H1 (cell line): ENCODE results near the gene CDH11. TPM values are rescaled to one million over a fixed set of nuclear protein-coding genes. Genes with fewer than 3 reads are reported as not detected.

ENCODE experiments used
- CTCF ChIA-PET: fragments of 300-600 bp; sonication (Branson Sonifier 250); formaldehyde crosslinking; loops from one replicate; lab custom pipeline; 2021; ENCODE audit not compliant: partially characterized antibody; lab: Charles Lee
- POLR2A ChIA-PET: fragments of 300-600 bp; sonication (Branson Sonifier 250); formaldehyde crosslinking; loops from one replicate; lab custom pipeline; 2021; ENCODE audit warnings: inconsistent platforms; ENCODE audit not compliant: partially characterized antibody; lab: Charles Lee
- DNase-seq, 2 experiments: peaks; one replicate each; pipeline versions ENCODE4 v3.0.0 to v3.0.0-alpha.2; 2010 to 2022; ENCODE audit warnings: low spot score in 2 of 2, low read depth in 1 of 2, mixed read lengths in 1 of 2
- FAIRE-seq: peaks from 2 replicates; lab custom pipeline; 2011; peaks lifted over from hg19 to GRCh38; lab: Jason Lieb, UNC
- H2AFZ ChIP-seq: 2 replicates; pipeline ENCODE4 v1.8.1; 2012; ENCODE audit warnings: low read length, inconsistent platforms
- H2AK5ac ChIP-seq: 2 replicates; pipeline ENCODE4 v1.6.1; 2013; ENCODE audit warnings: low read depth, low read length
- H2BK120ac ChIP-seq: replicated peaks from 2 replicates; pipeline ENCODE3; 2013; ENCODE audit warnings: low read depth, low read length, inconsistent platforms
- H2BK12ac ChIP-seq: 2 replicates; pipeline ENCODE4 v1.6.1; 2013; ENCODE audit warnings: low read depth, low read length
- H2BK15ac ChIP-seq: 2 replicates; pipeline ENCODE4 v1.6.1; 2013; ENCODE audit warnings: low read length
- H2BK20ac ChIP-seq: 2 replicates; pipeline ENCODE4 v1.6.1; 2013; ENCODE audit warnings: low read length
- H2BK5ac ChIP-seq: 2 replicates; pipeline ENCODE4 v1.6.1; 2013; ENCODE audit warnings: low read depth, low read length
- H3K14ac ChIP-seq: 2 replicates; pipeline ENCODE4 v1.6.1; 2013; ENCODE audit warnings: inconsistent platforms; ENCODE audit not compliant: insufficient read length
- H3K18ac ChIP-seq: 2 replicates; pipeline ENCODE4 v1.6.1; 2013; ENCODE audit warnings: low read length; ENCODE audit errors: extremely low read depth
- H3K23ac ChIP-seq: 2 replicates; pipeline ENCODE4 v1.6.1; 2013; ENCODE audit warnings: inconsistent platforms; ENCODE audit not compliant: insufficient read length
- H3K23me2 ChIP-seq: 2 replicates; pipeline ENCODE4 v1.6.1; 2013; ENCODE audit warnings: low read depth, low read length
- H3K27ac ChIP-seq: 2 replicates; pipeline ENCODE4 v1.6.1; 2011; ENCODE audit warnings: low read depth, low read length, inconsistent platforms
- H3K27me3 ChIP-seq, 4 experiments: replicated peaks in 1 of 4; 1 replicate in 1 of 4; 2 replicates in 3 of 4; pipeline versions ENCODE4 v1.6.1 to v1.8.1; 2011 to 2013; ENCODE audit warnings: low read length in 3 of 4, mild to moderate bottlenecking in 3 of 4, inconsistent platforms in 2 of 4, mixed read lengths in 2 of 4, moderate library complexity in 1 of 4; ENCODE audit not compliant: control insufficient read depth in 3 of 4, insufficient read depth in 3 of 4; ENCODE audit errors: extremely low read depth in 1 of 4
- H3K36me3 ChIP-seq, 4 experiments: 2 replicates each; pipeline versions ENCODE4 v1.6.1 to v1.8.1; 2011 to 2013; ENCODE audit warnings: mild to moderate bottlenecking in 4 of 4, low read length in 3 of 4, moderate library complexity in 2 of 4, control low read depth in 1 of 4, inconsistent platforms in 1 of 4; ENCODE audit not compliant: insufficient read depth in 4 of 4, control insufficient read depth in 2 of 4
- H3K4ac ChIP-seq: replicated peaks from 2 replicates; pipeline ENCODE3; 2013; ENCODE audit warnings: low read length, low read depth, mixed read lengths, inconsistent platforms; ENCODE audit not compliant: insufficient read length
- H3K4me1 ChIP-seq, 4 experiments: replicated peaks in 1 of 4; 1 replicate in 1 of 4; 2 replicates in 3 of 4; pipeline versions ENCODE4 v1.6.1 to v1.8.1; 2011 to 2013; ENCODE audit warnings: low read length in 3 of 4, inconsistent platforms in 2 of 4, mixed read lengths in 1 of 4; ENCODE audit not compliant: insufficient read depth in 4 of 4, control insufficient read depth in 3 of 4
- H3K4me2 ChIP-seq, 2 experiments: 2 replicates each; pipeline versions ENCODE4 v1.6.1 to v1.8.1; 2011 to 2013; ENCODE audit warnings: low read depth in 2 of 2, low read length in 2 of 2, control low read depth in 1 of 2, inconsistent platforms in 1 of 2, mild to moderate bottlenecking in 1 of 2; ENCODE audit not compliant: insufficient read depth in 1 of 2
- H3K4me3 ChIP-seq, 4 experiments: fragments of 200-600, 300-600 bp in 1 of 4; sonication (generic), shearing (Covaris generic), sonication (Bioruptor Twin) in 1 of 4; 2 replicates each; pipeline versions ENCODE4 v1.5.1 to v1.8.1; 2011 to 2016; ENCODE audit warnings: low read length in 4 of 4, low read depth in 3 of 4, control low read depth in 2 of 4, inconsistent platforms in 2 of 4, mild to moderate bottlenecking in 2 of 4, mixed read lengths in 1 of 4, moderate library complexity in 1 of 4; ENCODE audit not compliant: insufficient read depth in 2 of 4; ENCODE audit errors: extremely low read depth in 1 of 4
- H3K56ac ChIP-seq: replicated peaks from 2 replicates; pipeline ENCODE3; 2013; ENCODE audit warnings: low read depth, mild to moderate bottlenecking, mixed read lengths, low read length, inconsistent platforms; ENCODE audit not compliant: insufficient read length
- H3K79me1 ChIP-seq: 2 replicates; pipeline ENCODE4 v1.6.1; 2013; ENCODE audit warnings: low read depth, low read length, control low read depth
- H3K79me2 ChIP-seq, 2 experiments: 2 replicates each; pipeline versions ENCODE4 v1.6.1 to v1.8.1; 2012 to 2013; ENCODE audit warnings: low read length in 2 of 2, mild to moderate bottlenecking in 2 of 2, inconsistent platforms in 1 of 2; ENCODE audit not compliant: insufficient read depth in 2 of 2, control insufficient read depth in 1 of 2
- H3K9ac ChIP-seq, 4 experiments: replicated peaks in 1 of 4; 1 replicate in 1 of 4; 2 replicates in 3 of 4; pipeline versions ENCODE4 v1.6.1 to v1.8.1; 2011 to 2013; ENCODE audit warnings: low read depth in 3 of 4, low read length in 3 of 4, control low read depth in 2 of 4, mild to moderate bottlenecking in 2 of 4, moderate library complexity in 2 of 4, inconsistent platforms in 1 of 4; ENCODE audit errors: extremely low read depth in 1 of 4
- H3K9me3 ChIP-seq, 2 experiments: 2 replicates each; pipeline versions ENCODE4 v1.6.1 to v1.8.1; 2012 to 2013; ENCODE audit warnings: mild to moderate bottlenecking in 2 of 2, moderate library complexity in 2 of 2, control low read depth in 1 of 2, inconsistent platforms in 1 of 2, low read depth in 1 of 2, low read length in 1 of 2, mixed read lengths in 1 of 2; ENCODE audit not compliant: insufficient read depth in 2 of 2
- H4K20me1 ChIP-seq, 2 experiments: replicated peaks in 1 of 2; 2 replicates each; pipeline versions ENCODE3 to v1.8.1; 2011 to 2013; ENCODE audit warnings: inconsistent platforms in 2 of 2, low read length in 2 of 2, mild to moderate bottlenecking in 1 of 2; ENCODE audit not compliant: insufficient read depth in 2 of 2, control insufficient read depth in 1 of 2
- H4K5ac ChIP-seq: 2 replicates; pipeline ENCODE4 v1.6.1; 2013; ENCODE audit warnings: low read length, low read depth, mixed read lengths, inconsistent platforms; ENCODE audit not compliant: insufficient read length
- H4K8ac ChIP-seq: 2 replicates; pipeline ENCODE4 v1.8.0; 2013; ENCODE audit warnings: mild to moderate bottlenecking, moderate library complexity, low read length, inconsistent platforms; ENCODE audit not compliant: insufficient read depth; ENCODE audit errors: extremely low read depth
- H4K91ac ChIP-seq: replicated peaks from 2 replicates; pipeline ENCODE3; 2013; ENCODE audit warnings: low read length, mixed read lengths, inconsistent platforms; ENCODE audit not compliant: insufficient read length
- KDM1A ChIP-seq: fragments of 200-600, 300-600 bp; sonication (generic); IDR thresholded peaks from 2 replicates; pipeline ENCODE4 v1.7.1; 2016; ENCODE audit warnings: mild to moderate bottlenecking, low read length, borderline replicate concordance
- KDM5A ChIP-seq: fragments of 200-600 bp; IDR thresholded peaks from 2 replicates; pipeline ENCODE4 v1.7.1; 2012; ENCODE audit warnings: mild to moderate bottlenecking, low read length, inconsistent platforms, mixed read lengths
- USF2 ChIP-seq: IDR thresholded peaks from 2 replicates; pipeline ENCODE4 v1.6.1; 2011; ENCODE audit warnings: low read length, improper control_type of control experiment
- WGBS, 2 experiments: shearing (Covaris generic) in 1 of 2; methylation state at CpG; one replicate each; pipeline versions ENCODE4 v1.1.6 to v1.1.7; 2013 to 2015; ENCODE audit warnings: low lambda C conversion rate in 2 of 2, mixed read lengths in 2 of 2, inconsistent platforms in 1 of 2, low coverage in 1 of 2, missing lambda C conversion rate in 1 of 2; ENCODE audit not compliant: insufficient replicate concordance in 2 of 2, insufficient coverage in 1 of 2, insufficient read length in 1 of 2; ENCODE audit errors: extremely low coverage in 1 of 2, missing lambda C conversion rate in 1 of 2; 5-methylcytosine and 5-hydroxymethylcytosine counted together
- polyA plus RNA-seq, 7 experiments: library from polyadenylated mRNA; depleted of rRNA in 3 of 7; stranded (reverse) in 5 of 7; unstranded in 2 of 7; fragments of >200 nt in 5 of 7; fragments of 200-250 nt in 2 of 7; gene quantifications; 1 replicate in 5 of 7; 2 replicates in 1 of 7; 4 replicates in 1 of 7; pipeline versions ENCODE4 v1.2.1 to v1.2.3, GENCODE V29; 2011 to 2013; ENCODE audit warnings: missing spikeins in 2 of 7, mixed read lengths in 2 of 7
- total RNA-seq: library from RNA; stranded (reverse); fragmentation: NEBNext Ultra II Directional; extraction: Animal tissue kit (Norgen Biotek cat#: 25700); gene quantifications from 2 replicates; pipeline ENCODE4 v1.2.1, GENCODE V29; 2021

CDH11 gene
- total and polyA plus RNA-seq, 2 of the 8 experiments (the other 6 are each of a cell fraction or from before 2014, with no cell fraction given), result 3.3 to 8.4 TPM

- Histone ChIP-seq H3K4me3 (no peak overlapping the region), H3K79me2 (no peaks in the 10 kb centered on the region), H3K14ac (no peak overlapping the region), H2BK15ac (no peak overlapping the region), H3K23ac (no peak overlapping the region), H3K56ac (no peak overlapping the region), H3K9ac (no peak overlapping the region), H3K79me1 (no peaks in the 10 kb centered on the region), H4K91ac (no peak overlapping the region), H2AK5ac (no peak overlapping the region), H2BK5ac (no peak overlapping the region), H3K27ac (no peak overlapping the region), H3K4me1 (no peaks in the 10 kb centered on the region), H4K5ac (no peak overlapping the region), H3K18ac (no peak overlapping the region), H2BK120ac (no peak overlapping the region), H3K4me2 (no peak overlapping the region), H4K20me1 (no peaks in the 10 kb centered on the region), H3K4ac (no peak overlapping the region), H2AFZ (no peak overlapping the region), H2BK20ac (no peak overlapping the region), H3K36me3 (no peaks in the 10 kb centered on the region), H3K23me2 (no peaks in the 10 kb centered on the region), H3K9me3 (no peaks in the 10 kb centered on the region), H4K8ac (no peak overlapping the region), H2BK12ac (no peak overlapping the region), H3K27me3 (no peaks in the 10 kb centered on the region)
- CTCF ChIA-PET, result no interaction called here
- TF ChIP-seq KDM1A, result no peak
- TF ChIP-seq USF2, result no peak
- no peak for TF ChIP-seq KDM5A
- WGBS, 2 experiments, result 92% methylated on average over 3 of the region's 3 CpGs; no CpG with 5 or more reads in 1 of the 2 experiments
- DNase-seq (no peak), FAIRE-seq (no peak)
- POLR2A ChIA-PET, result interaction anchor here (0.8 kb wide), 1 partner anchor 17 kb away, joined by 3 read pairs; no protein-coding TSS in a partner anchor
These were observed 157.7 kb downstream of the CDH11 start for GRCh38 chr16:64964126-64964540.
